Measurements from ENCODE around the gene MEGF8.

The MEGF8 gene

DNA sequence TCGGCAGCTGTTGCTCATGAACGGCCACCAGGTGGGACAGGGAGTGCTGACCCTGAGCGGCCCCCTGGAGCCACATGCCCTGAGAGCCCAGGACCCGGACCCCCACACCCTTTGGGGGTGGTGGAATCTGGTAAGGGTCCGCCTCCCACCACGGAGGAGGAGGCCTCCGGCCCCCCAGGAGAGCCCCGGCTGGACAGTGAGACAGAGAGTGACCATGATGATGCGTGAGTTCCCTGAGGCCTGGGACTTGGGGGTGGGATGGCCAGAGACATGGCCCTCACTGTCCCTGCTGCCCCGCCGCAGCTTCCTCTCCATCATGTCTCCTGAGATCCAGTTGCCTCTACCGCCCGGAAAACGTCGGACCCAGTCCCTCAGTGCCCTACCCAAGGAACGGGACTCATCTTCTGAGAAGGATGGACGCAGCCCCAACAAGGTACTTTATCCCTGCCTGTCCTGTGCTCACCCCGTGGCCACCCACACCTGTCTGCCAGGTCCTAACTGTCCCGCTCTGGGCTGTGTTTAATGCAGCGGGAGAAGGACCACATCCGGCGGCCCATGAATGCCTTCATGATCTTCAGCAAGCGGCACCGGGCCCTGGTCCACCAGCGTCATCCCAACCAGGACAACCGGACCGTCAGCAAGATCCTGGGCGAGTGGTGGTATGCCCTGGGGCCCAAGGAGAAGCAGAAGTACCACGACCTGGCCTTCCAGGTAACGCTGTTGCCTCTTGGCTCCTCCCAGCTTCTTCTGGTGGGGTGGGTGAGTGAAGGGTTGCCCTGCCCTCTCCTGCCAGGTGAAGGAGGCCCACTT lies 38.2 kb upstream of the MEGF8 start:
- DNase-seq (ENCODE audit: low read depth in 2 of 2, low spot score in 1 of 2) = no peak

DNA sequence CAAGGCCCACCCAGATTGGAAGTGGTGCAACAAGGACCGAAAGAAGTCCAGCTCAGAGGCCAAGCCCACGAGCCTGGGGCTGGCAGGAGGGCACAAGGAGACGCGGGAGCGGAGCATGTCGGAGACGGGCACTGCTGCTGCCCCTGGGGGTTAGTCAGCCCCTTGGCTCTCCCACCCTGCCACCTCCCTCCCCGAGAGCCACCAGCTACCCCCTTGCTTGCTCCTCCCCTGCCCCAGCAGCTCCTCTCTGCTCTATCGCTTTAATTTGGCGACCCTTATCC lies 37.7 kb upstream of the MEGF8 start:
- DNase-seq (ENCODE audit: low read depth in 2 of 2, low spot score in 1 of 2) = no peak

DNA sequence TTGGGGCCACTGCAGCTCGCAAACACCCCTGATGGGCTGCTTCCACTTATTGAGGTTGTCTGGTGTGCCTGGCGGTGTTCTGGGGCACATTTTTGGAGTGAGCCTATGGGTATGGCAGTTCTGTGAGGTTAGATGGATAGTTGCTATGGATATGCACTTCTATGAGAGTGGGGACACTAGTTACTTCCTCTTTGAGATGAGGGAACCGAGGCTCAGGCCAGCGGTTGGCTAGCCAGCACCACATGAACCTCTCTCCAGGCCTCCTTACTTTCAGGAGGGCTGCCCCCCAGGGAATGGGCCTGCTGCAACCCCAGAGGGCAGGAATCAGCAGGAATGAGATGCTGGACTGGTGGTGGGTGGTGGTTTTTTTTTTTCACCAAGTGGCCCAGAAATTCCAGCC lies 37.0 kb upstream of the MEGF8 start:
- no peak for DNase-seq (ENCODE audit: low read depth in 2 of 2, low spot score in 1 of 2)

DNA sequence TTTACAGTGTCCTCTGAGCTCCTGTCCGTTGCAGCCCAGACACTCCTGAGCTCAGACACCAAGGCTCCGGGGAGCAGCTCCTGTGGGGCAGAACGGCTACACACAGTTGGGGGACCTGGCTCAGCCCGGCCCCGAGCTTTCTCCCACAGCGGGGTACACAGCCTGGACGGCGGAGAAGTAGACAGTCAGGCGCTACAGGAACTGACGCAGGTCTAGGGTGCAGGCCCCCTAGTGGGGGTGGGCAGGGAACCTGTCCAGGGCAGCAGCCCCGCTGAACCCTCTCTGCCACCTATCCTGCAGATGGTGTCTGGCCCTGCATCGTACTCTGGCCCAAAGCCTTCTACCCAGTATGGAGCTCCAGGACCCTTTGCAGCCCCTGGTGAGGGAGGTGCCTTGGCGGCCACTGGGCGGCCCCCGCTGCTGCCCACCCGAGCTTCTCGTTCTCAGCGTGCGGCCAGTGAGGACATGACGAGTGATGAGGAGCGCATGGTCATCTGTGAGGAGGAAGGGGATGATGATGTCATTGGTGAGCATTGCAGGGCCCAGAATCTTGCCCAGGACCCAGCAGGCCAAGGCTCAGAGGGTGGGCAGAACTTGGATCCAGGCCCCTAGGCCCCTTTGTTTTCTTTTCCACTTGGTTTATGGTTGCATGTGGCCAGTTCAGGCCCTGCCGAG lies 36.4 kb upstream of the MEGF8 start:
- DNase-seq (ENCODE audit: low read depth in 2 of 2, low spot score in 1 of 2) = no peak

DNA sequence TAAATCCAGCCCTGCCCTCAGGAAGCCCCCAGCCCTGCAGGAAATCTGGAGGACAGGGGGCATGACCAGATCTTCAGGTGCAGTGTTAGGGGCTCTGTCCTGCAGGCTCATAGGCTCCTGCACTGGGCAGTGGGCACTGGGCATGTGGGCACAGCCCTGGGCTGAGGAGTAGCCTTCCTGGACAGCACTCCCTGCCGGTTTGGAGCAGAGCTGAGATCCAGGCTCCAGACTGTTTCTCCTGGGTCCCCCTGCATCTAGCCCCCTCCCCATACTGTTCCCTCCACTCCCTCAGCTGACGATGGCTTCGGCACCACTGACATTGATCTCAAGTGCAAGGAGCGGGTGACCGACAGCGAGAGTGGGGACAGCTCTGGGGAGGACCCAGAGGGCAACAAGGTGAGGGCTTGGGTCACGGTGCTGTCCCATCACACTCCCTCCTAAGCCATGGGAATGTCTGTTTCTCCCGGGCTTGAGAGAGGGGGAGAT lies 35.8 kb upstream of the MEGF8 start:
- DNase-seq (ENCODE audit: low read depth in 2 of 2, low spot score in 1 of 2) = no peak

DNA sequence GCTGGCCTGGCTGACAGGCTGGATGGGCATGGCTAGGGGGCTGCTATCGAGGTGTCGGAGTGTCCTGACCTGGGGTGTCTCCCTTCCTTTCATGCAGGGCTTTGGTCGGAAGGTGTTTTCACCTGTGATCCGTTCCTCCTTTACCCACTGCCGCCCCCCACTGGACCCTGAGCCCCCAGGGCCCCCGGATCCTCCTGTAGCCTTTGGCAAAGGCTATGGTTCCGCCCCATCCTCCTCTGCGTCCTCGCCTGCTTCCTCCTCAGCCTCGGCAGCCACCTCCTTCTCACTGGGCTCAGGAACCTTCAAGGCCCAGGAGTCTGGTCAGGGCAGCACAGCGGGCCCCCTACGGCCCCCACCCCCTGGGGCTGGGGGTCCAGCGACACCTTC lies 35.3 kb upstream of the MEGF8 start:
- no peak for DNase-seq (ENCODE audit: low read depth in 2 of 2, low spot score in 1 of 2)

DNA sequence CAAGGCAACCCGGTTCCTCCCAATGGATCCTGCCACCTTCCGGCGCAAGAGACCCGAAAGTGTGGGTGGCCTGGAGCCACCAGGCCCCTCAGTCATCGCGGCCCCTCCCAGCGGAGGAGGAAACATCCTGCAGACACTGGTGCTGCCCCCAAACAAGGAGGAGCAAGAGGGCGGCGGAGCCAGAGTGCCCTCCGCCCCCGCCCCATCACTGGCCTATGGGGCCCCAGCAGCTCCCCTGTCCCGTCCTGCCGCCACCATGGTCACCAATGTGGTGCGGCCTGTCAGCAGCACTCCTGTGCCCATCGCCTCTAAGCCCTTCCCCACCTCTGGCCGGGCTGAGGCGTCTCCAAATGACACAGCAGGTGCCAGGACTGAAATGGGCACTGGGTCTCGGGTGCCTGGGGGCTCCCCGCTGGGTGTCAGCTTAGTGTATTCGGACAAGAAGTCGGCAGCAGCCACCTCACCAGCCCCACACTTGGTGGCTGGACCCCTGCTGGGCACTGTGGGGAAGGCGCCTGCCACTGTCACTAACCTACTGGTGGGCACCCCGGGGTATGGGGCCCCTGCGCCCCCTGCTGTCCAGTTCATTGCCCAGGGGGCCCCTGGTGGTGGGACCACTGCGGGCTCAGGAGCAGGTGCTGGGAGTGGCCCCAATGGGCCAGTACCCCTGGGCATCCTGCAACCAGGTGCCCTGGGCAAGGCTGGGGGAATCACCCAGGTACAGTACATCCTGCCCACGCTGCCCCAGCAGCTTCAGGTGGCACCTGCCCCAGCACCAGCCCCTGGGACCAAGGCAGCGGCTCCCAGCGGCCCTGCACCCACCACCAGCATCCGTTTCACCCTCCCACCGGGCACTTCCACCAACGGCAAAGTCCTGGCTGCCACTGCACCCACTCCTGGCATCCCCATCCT lies 34.7 kb upstream of the MEGF8 start:
- DNase-seq (ENCODE audit: low read depth in 2 of 2, low spot score in 1 of 2) = no peak

DNA sequence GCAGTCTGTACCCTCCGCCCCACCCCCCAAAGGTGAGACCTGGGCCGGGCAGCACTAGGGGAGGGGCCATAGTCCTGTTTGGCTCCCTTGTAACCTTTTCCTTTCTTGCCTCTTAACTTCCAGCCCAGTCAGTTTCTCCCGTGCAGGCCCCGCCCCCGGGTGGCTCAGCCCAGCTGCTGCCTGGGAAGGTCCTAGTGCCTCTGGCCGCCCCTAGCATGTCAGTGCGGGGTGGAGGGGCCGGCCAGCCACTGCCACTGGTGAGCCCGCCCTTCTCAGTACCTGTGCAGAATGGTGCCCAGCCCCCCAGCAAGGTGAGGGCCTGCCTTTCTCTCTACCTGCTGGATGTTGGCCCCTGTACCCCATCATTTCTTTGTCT lies 34.0 kb upstream of the MEGF8 start:
- no peak for DNase-seq (ENCODE audit: low read depth in 2 of 2, low spot score in 1 of 2)

DNA sequence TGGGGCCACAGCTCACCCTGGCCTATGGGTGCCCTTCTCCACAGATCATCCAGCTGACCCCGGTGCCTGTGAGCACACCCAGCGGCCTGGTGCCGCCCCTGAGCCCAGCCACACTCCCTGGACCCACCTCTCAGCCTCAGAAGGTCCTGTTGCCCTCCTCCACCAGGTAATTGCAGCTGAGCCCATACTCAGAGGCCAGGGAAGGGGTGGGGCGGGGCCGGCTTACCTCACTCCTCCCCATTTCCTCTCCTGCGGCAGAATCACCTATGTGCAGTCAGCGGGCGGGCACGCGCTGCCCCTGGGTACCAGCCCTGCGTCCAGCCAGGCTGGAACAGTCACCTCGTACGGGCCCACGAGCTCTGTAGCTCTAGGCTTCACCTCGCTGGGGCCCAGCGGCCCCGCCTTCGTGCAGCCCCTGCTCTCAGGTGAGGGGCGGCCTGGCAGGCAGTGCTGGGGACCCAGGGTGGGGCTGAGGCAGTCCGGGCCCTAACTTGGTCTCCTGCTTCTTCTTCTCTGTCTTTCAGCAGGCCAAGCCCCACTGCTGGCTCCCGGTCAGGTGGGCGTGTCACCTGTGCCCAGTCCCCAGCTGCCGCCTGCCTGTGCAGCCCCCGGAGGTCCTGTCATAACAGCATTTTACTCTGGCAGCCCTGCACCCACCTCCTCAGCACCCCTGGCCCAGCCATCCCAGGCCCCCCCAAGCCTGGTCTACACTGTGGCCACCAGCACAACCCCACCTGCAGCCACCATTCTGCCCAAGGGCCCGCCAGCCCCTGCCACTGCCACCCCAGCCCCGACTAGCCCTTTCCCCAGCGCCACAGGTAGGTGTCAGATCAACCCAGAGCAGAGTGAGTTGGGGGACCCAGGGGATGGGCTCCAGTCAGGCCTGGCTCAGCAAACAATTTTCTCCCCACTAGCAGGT lies 33.1 kb upstream of the MEGF8 start:
- DNase-seq (ENCODE audit: low read depth in 2 of 2, low spot score in 1 of 2) = no peak

DNA sequence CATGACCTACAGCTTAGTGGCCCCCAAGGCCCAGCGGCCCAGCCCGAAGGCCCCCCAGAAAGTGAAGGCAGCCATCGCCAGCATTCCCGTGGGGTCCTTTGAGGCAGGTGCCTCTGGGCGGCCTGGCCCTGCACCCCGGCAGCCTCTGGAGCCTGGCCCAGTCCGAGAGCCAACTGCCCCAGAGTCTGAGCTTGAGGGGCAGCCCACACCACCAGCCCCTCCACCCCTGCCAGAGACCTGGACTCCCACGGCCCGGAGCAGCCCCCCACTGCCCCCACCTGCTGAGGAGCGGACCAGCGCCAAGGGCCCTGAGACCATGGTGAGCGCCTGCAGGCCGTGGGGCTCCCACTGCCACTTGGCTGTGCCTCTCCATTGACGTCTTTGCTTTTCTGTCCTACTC lies 32.5 kb upstream of the MEGF8 start:
- DNase-seq (ENCODE audit: low read depth in 2 of 2, low spot score in 1 of 2) = no peak

DNA sequence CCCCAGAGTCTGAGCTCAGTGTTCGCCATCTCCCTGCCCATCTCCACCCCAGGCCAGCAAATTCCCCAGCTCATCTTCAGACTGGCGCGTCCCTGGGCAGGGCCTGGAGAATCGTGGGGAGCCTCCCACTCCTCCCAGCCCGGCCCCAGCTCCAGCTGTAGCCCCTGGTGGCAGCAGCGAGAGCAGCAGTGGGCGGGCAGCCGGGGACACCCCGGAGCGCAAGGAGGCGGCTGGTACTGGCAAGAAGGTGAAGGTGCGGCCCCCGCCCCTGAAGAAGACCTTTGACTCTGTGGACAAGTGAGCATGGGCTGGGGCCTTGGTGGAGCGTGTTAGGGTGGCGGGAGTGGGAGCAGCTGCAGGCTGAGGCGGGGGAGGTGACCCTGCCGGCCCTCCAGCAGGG lies 31.9 kb upstream of the MEGF8 start:
- no peak for DNase-seq (ENCODE audit: low read depth in 2 of 2, low spot score in 1 of 2)

DNA sequence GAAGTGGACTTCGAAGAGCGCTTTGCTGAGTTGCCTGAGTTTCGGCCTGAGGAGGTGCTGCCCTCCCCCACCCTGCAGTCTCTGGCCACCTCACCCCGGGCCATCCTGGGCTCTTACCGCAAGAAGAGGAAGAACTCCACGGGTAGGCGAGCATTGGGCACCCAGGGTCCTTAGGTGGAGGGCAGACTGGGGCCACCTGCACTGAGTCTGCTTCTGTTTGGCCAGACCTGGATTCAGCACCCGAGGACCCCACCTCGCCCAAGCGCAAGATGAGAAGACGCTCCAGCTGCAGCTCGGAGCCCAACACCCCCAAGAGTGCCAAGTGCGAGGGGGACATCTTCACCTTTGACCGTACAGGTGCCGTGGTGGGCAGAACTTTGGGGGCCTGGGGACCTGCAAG lies 31.5 kb upstream of the MEGF8 start:
- DNase-seq (ENCODE audit: low read depth in 2 of 2, low spot score in 1 of 2) = no peak

DNA sequence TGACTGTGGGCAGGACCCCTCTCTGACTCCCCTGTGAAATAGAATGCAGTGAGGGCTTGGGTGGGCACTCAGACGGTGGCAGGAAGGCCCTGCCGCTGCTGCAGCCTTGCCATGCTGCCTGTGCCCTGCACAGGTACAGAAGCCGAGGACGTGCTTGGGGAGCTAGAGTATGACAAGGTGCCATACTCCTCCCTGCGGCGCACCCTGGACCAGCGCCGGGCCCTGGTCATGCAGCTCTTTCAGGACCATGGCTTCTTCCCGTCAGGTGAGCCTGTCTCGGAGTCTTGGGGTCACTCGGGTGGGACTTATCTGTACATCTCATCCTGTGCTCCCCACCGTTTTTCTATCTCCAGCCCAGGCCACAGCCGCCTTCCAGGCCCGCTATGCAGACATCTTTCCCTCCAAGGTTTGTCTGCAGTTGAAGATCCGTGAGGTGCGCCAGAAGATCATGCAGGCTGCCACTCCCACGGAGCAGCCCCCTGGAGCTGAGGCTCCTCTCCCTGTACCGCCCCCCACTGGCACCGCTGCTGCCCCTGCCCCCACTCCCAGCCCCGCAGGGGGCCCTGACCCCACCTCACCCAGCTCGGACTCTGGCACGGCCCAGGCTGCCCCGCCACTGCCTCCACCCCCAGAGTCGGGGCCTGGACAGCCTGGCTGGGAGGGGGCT lies 30.8 kb upstream of the MEGF8 start:
- no peak for DNase-seq (ENCODE audit: low read depth in 2 of 2, low spot score in 1 of 2)

DNA sequence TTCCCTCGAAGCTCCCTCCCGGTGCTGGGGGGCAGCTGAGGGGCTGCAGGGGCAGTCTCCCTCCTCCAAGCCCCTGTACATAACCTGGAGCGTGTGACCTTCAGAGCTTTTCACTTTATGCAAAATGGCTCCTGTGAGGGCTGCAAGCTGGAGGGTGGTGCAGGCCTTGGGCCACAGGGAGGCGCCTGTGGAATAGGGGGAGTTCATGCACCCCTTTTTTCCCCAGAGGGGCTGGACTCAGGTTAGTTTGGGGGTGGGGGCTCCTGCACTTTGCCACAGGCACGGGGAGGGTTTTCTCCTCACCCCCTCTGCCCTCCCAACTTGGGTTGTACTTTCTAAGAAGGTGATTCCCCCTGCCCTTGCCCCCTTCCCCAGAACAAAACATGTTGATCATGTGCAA lies 30.1 kb upstream of the MEGF8 start:
- DNase-seq (ENCODE audit: low read depth in 2 of 2, low spot score in 1 of 2) = no peak

DNA sequence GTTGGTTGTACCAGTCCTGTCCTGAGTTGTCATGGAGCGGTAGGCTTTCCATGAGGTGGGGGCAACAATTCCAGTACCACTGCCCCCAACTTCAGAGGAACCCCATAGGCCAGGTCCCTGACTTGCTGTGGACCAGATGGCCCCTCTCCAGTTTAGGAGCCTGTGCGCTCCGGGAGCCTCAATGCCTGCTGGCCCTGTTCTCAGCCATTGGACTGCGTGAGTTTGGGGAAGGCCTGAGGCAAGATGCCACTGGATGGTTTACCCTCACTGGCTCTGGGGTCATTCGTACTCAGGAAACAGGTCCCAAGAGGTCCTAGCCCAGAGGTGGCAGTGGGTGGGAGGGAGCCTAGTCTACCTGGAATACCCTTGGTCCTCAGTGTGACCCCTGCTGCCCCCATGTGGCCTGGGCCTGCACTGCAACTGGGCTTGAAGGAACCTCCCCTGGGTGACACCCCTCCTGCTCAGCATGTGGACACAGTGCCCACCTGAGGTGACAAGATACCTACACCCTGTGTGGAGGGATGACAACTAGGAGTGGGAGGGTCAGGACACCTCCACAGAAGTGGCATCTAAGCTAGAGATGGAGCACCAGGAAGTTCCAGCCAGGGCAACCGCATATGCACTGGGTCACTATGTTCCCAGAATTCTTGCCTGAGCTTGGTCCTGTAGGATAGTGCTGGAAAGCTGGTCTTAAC lies 29.5 kb upstream of the MEGF8 start:
- peak; percentile 84 for DNase-seq (ENCODE audit: low read depth in 2 of 2, low spot score in 1 of 2)

DNA sequence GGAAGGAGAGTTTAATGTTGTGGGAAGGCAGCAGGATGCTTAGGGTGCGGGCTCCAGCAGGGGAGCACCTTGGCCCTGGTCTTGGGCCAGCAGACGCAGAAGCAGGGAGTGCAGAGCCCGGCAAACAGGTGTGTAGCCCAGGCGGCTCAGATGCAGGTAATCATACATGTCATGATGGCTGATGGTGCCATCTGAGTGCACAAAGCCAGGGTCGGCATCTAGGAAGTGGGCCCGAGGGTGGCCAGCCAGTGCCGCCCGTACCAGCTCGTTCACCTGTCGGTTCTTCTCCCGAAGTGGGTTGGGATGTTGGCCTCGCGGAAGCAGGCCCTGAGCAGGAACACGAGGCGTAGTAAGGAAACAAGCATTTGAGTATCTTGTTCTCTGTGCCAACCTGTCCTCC lies 28.4 kb upstream of the MEGF8 start:
- DNase-seq (ENCODE audit: low read depth in 2 of 2, low spot score in 1 of 2) = no peak

DNA sequence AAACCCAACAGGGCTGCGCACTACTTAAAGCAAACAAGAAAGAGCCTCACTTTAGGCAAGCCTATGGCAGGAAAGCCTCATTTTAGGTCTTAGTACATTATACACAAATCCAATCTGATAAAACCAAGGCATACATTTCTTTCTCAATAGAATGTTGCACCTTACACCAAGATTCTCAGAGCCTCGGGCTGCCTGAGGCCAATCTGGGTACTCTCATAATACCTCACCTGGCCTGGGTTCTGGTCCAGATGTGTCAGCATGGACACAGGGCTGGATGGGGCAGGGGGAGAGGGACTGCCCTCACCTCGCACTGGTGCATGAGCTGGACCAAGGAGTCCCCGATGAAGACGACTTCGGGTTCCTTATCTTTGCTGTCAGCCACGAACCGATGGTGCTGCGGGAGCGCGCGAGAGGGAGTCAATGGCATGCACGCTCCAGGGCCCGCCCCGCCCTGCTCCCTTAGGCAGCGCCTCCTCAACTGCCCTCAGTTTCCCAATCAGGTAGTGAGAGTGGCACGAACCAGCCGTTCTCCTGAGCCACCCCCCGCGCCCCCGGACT lies 23.7 kb upstream of the MEGF8 start, which contains the start of gene PRR19:
PRR19 (plus strand) TSS at position 487 of the 558 bp plus-strand sequence. CDS start 7,453 bp downstream, outside the sequence.
- no peak for DNase-seq (ENCODE audit: low read depth in 2 of 2, low spot score in 1 of 2)

DNA sequence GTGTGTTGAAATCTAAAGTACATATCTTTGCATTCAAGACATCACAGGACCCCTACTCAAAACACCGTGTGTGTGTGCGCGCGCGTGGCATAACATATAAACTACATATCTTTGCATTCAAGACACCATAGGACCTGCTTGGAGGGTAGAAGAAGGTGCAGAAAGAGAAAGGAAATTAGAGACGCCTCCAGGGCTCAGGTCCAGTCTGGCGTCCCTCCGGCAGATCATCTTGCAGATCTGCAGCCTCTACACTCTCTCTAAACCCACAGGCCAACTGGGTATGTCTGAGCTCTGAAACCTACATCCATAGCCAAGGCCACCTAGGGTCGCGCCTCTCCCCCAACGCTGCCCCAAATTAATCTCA lies 22.4 kb upstream of the MEGF8 start:
- DNase-seq (ENCODE audit: low read depth in 2 of 2, low spot score in 1 of 2) = no peak

DNA sequence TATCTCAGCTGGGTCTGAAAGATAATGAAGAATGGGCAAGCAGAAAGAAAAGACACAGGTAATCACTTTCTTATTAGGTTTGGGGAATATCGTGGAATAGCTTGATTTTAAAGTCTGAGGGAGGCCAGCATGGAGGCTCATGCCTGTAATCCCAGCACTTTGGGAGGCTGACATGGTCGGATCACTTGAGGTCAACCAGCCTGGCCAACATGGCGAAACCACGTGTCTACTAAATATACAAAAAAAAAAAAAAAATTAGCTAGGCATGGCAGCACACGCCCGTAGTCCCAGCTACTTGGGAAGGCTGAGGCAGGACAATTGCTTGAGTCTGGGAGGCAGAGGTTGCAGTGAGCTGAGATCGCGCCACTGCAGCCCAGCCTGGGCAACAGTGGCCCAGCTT lies 21.6 kb upstream of the MEGF8 start:
- DNase-seq (ENCODE audit: low read depth in 2 of 2, low spot score in 1 of 2) = no peak

Measured in stimulated activated CD8-positive, alpha-beta memory T cell treated with anti-CD3 and anti-CD28 coated beads, Interleukin-4, amount 100 ng/mL, for 1 hour (primary cell).